Mucosa of rectum (tissue), 2 donors: ENCODE results near the gene TNS1.

Experiments
- H3K27ac ChIP-seq, 2 donors: one replicate each; pipeline ENCODE4 v1.7.0; 2013; ENCODE audit warnings: inconsistent platforms in 2 of 2, low read depth in 2 of 2, low read length in 2 of 2
- H3K27me3 ChIP-seq, 2 donors: one replicate each; pipeline ENCODE4 v1.7.0; 2013; ENCODE audit warnings: low read length in 2 of 2; ENCODE audit not compliant: control insufficient read depth in 2 of 2, insufficient read depth in 2 of 2
- H3K36me3 ChIP-seq, 2 donors: one replicate each; pipeline ENCODE4 v1.7.0; 2013; ENCODE audit warnings: low read length in 2 of 2; ENCODE audit not compliant: control insufficient read depth in 2 of 2, insufficient read depth in 2 of 2
- H3K4me1 ChIP-seq, 2 donors: one replicate each; pipeline ENCODE4 v1.7.0; 2013; ENCODE audit warnings: low read length in 2 of 2, mild to moderate bottlenecking in 1 of 2; ENCODE audit not compliant: control insufficient read depth in 2 of 2, insufficient read depth in 2 of 2
- H3K4me3 ChIP-seq, 2 donors: one replicate each; pipeline ENCODE4 v1.7.0; 2013; ENCODE audit warnings: low read length in 2 of 2
- H3K9ac ChIP-seq, 2 donors: one replicate each; pipeline ENCODE4 v1.7.0; 2013; ENCODE audit warnings: low read length in 2 of 2, low read depth in 1 of 2, mild to moderate bottlenecking in 1 of 2
- H3K9me3 ChIP-seq, 2 donors: one replicate each; pipeline ENCODE4 v1.7.0; 2013; ENCODE audit warnings: low read length in 2 of 2; ENCODE audit not compliant: control insufficient read depth in 2 of 2
- donor health status: healthy.
- donor health status: Normal muscosa, but diverticular disease.

TNS1 gene

DNA sequence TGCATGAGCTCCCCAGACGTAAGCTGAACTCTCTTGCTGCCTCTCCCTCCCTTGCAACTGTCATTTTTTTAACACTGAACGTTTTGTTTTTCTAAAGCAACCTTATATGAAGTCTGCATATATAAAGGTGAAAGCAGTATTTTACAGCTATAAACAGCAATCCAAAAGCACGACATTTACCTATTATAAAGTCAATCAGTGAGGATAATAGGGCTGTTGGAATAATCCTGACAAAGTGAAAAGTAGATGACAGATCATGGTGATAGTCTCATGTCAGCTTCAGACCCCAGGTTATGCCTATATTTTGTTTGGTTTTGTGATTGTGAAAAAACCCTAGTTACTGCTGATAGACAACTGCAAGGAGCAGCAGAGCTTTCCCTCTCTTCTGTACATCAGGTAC is 195.8 kb downstream of the TNS1 start:
- Histone ChIP-seq H3K27ac (no peak overlapping the region), H3K36me3 (peaks cover 10 to 22% of the 10 kb centered on the region in 2 donors)

DNA sequence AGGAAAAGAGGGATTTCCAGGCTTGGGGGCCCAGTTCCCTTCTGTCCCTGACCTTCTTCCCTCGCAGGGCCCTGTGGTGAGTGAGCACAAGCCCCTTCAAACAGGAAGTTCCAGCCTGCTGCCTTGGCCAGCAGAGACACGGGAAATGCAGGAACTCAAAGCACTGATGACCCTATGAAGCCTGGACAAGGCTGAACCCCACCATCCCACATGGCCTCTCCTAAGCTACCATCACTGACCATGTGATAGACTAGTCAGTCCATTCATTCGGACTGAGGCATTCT is 196.4 kb downstream of the TNS1 start:
- Histone ChIP-seq H3K9ac (no peak overlapping the region), H3K4me1 (peaks cover 0 to 5% of the 10 kb centered on the region in 2 donors), H3K36me3 (peaks cover 5 to 22% of the 10 kb centered on the region in 2 donors)

More for the DNA sequence above, 195.8 kb downstream of the TNS1 start:
- Histone ChIP-seq H3K9ac (no peak overlapping the region), H3K9me3 (no peaks in the 10 kb centered on the region), H3K4me3 (no peak overlapping the region), H3K27me3 (no peaks in the 10 kb centered on the region), H3K4me1 (peaks cover 0 to 5% of the 10 kb centered on the region in 2 donors)

DNA sequence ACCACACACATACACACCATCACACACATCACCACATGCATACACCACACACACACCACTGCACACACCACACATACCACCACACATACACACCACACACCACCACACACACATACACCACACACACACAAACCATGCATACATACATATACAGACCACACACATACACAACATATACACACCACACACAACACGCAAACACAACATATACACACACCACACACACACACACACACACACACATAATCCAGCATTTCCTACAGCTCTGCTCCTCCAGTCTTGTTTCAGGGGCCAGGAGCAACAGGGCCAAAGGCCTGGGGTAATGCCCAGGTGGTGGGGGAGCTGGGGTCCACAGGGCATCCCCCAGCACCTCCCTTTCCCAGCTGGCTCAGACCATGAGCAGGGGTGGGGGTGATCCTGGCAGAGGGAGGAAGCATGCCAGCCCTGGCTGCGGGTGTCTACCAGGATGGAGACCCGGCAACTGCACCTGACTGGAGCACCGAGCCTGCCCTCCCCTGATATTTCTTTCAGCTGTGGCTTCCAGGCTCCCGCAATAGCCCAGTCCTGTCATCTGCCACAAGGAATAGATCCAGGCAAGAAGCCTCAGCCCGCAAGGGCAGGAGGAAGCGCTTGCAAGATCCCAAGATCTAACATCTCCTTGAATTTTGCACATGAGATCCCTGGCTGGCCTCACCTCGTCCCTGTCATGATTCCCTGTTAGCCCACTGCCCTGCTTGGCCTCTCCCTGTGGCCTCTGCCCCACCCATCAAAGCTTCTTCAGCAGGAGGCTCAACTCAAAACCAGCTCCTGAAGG is 196.9 kb downstream of the TNS1 start:
- peaks cover 5 to 22% of the 10 kb centered on the region in 2 donors for H3K36me3 ChIP-seq
- H3K27ac ChIP-seq = peak overlapping the region in 1 of 2 donors; percentile 38
- no peaks in the 10 kb centered on the region for H3K27me3 ChIP-seq
- no peaks in the 10 kb centered on the region for H3K9me3 ChIP-seq
- no peak overlapping the region for H3K4me3 ChIP-seq
- H3K9ac ChIP-seq = no peak overlapping the region
- peaks cover 0 to 5% of the 10 kb centered on the region in 2 donors for H3K4me1 ChIP-seq

More for the DNA sequence above, 196.4 kb downstream of the TNS1 start:
- Histone ChIP-seq H3K27ac (no peak overlapping the region), H3K9me3 (no peaks in the 10 kb centered on the region), H3K4me3 (no peak overlapping the region), H3K27me3 (no peaks in the 10 kb centered on the region)

DNA sequence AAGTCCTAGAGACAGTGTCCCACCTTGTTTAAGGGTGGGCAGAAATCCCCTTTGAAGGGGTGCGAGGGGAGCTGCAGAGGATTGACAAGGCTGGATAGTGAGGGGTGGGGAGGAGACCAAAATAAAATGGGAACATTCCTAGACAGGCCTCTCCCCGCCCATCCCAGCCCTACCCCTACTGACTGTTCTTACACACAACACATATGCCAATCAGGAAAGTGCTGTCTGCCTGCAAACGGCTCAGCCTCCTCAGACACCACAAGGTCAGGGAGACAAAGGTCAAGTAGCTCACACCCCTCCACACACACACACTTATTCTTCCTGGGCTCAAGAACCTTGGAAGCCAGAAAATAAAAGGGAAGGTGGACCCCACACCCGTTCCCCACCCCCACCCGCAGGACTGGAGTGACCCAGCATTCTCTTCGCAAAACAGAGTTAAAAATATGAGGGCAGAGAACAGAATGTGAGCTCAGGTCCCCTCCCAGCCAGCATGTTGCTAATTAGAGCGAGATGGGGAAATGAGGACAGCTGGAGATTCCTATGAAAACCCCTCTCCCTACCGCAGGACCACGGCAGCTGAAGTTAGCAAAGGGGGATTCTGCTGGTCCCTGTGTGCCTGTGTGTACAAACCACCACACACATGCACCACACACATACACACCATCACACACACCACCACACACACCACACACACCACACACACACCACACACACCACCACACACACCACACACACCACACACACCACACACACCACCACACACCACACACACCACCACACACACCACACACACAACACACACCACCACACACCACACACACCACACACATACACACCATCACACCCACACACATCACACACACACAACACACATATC is 197.8 kb downstream of the TNS1 start:
- H3K27ac ChIP-seq = peak overlapping the region; percentile 24 to 38
- H3K4me3 ChIP-seq = no peak overlapping the region
- H3K36me3 ChIP-seq = peaks cover 5 to 17% of the 10 kb centered on the region in 2 donors
- H3K4me1 ChIP-seq = peaks cover 0 to 5% of the 10 kb centered on the region in 2 donors
- H3K27me3 ChIP-seq = no peaks in the 10 kb centered on the region
- no peaks in the 10 kb centered on the region for H3K9me3 ChIP-seq
- no peak overlapping the region for H3K9ac ChIP-seq

DNA sequence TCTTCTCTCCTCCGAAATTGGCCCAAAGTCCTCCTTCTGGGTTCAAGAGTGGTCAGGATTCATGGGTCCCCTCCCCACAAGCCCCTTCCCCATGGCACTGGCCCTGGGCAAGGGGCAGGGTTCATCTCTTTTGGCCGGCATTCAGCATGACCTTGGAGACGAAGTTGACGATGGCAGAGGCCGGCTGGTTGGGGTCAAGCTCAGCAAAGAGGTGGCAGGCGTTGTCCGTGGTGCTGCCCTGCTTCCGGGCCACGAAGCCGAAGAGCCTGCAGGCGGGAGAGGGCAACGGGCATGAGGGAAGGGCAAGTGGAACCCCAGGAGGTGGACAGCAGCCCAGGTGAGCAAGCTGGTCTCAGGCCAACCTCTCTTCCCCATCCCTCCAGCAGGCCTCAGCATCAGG is 198.5 kb downstream of the TNS1 start:
- no peak overlapping the region for H3K4me3 ChIP-seq
- H3K9me3 ChIP-seq = no peaks in the 10 kb centered on the region
- H3K27me3 ChIP-seq = no peaks in the 10 kb centered on the region
- no peak overlapping the region for H3K9ac ChIP-seq
- no peak overlapping the region for H3K27ac ChIP-seq
- H3K36me3 ChIP-seq = peaks cover 5 to 10% of the 10 kb centered on the region in 2 donors
- peaks cover 0 to 5% of the 10 kb centered on the region in 2 donors for H3K4me1 ChIP-seq

DNA sequence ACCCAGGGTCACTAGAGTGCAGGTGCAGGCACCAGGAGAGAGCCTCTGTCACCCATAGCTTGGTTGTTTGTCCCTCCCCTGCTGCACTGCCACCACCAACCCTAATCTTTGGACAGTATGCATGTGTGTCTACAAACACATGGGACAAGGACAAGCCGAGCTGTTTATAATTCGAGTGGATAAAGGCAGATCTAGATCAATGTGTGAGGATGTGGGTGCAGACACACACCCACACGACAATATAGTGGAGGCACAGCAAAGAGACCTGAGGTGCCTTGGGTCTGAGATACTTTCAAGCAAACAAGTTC is 199.2 kb downstream of the TNS1 start:
- no peak overlapping the region for H3K4me3 ChIP-seq
- no peaks in the 10 kb centered on the region for H3K9me3 ChIP-seq
- peaks cover 3 to 7% of the 10 kb centered on the region in 2 donors for H3K36me3 ChIP-seq
- peaks cover 0 to 5% of the 10 kb centered on the region in 2 donors for H3K4me1 ChIP-seq
- H3K27me3 ChIP-seq = no peaks in the 10 kb centered on the region
- H3K9ac ChIP-seq = no peak overlapping the region
- H3K27ac ChIP-seq = no peak overlapping the region

DNA sequence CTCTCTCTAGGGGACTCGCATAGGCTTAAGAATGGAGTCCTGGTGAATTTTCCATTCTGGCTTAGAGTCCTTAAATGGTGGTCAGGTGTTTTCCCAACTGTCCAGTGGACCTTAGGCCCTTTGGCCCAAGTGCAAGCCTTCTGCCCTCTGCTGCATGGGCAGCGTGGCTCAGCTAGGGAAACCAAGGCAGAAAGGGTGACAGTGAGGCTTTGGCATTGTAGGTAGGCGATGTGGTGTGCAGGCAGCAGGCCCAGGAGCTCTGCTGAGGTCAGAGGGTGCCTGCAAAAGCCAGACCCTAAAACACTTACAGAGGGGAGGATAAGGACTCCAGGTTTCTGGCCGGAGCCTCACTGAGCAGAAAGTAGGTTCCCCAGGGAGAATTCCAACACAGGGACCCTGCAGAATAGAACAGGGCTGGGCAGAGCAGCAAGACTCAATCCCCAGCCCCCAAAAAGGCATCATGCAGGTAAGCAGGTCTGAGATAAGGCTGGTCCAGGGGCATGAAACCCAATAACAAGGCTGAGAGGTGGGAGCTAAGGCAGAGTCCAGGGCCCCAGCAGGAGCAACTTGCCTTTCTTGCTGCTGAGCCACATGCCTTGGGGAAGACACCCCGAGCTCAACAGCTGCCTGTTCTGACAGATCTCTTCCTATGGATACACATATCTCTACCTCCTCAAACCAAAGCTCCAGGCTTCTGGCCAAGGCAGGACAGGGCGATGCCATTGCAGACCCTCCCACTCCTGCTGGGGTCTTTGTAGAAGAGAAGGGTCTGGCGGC is 199.7 kb downstream of the TNS1 start:
- Histone ChIP-seq H3K36me3 (peaks cover 0 to 2% of the 10 kb centered on the region in 2 donors), H3K4me3 (no peak overlapping the region), H3K4me1 (peaks cover 0 to 5% of the 10 kb centered on the region in 2 donors), H3K9ac (no peak overlapping the region), H3K27ac (no peak overlapping the region), H3K27me3 (no peaks in the 10 kb centered on the region), H3K9me3 (no peaks in the 10 kb centered on the region)

DNA sequence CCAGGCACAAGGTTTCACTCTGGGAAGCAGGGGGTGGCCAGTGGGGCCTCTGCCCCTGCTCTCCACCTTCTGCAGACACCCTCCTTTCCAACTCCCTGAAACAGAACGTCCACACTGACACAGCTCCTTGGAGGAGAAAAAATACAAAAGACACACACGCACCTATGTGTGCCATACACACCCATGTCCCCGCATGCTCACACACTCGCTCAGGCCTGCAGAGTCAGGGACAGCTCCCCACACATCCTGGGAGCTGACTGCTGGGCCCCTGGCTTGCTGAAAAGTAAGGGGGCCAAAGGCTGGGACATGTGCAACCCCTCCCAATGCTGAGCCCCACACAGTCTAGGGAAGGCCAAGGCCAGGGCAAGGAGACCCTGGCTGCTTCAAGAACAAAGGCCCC is 200.5 kb downstream of the TNS1 start:
- H3K4me1 ChIP-seq = peaks cover 0 to 5% of the 10 kb centered on the region in 2 donors
- no peaks in the 10 kb centered on the region for H3K27me3 ChIP-seq
- H3K36me3 ChIP-seq = peaks cover 0 to 2% of the 10 kb centered on the region in 2 donors
- H3K27ac ChIP-seq = no peak overlapping the region
- H3K4me3 ChIP-seq = no peak overlapping the region
- H3K9me3 ChIP-seq = no peaks in the 10 kb centered on the region
- H3K9ac ChIP-seq = no peak overlapping the region

DNA sequence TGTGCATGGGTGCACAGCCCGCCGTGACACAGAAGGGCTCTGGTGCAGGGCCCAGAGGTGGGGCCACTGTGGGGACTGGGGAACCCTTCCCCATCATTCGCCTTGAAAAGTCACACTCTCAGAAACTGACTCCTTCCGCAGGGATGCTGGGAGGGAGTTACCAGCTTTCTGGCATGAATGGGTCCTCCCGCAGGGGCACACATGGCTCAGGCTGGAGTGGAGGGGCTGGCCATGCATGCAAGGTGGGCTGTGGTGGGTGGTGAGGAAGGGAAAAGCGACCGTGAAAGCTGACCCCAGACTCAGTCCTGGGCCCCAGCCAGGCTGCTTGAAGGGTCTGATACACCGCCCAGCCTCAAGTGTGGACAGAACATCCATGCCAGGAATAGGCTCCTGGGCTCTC is 201.1 kb downstream of the TNS1 start:
- H3K9me3 ChIP-seq = no peaks in the 10 kb centered on the region
- H3K27me3 ChIP-seq = no peaks in the 10 kb centered on the region
- peaks cover 0 to 2% of the 10 kb centered on the region in 2 donors for H3K36me3 ChIP-seq
- H3K9ac ChIP-seq = no peak overlapping the region
- peaks cover 0 to 5% of the 10 kb centered on the region in 2 donors for H3K4me1 ChIP-seq
- H3K27ac ChIP-seq = no peak overlapping the region
- no peak overlapping the region for H3K4me3 ChIP-seq
